Neural crest cell (in vitro differentiated cells): ENCODE results near the gene TRAPPC4. TPM values are rescaled to one million over a fixed set of nuclear protein-coding genes. Genes with fewer than 3 reads are reported as not detected.
"Not testable (repeated sequence)": the region's sequence is repeated elsewhere in the genome, so short reads cannot be mapped to it uniquely, and the experiment has no call there.

Experiments used
- DNase-seq: peaks from one replicate; pipeline ENCODE4 v3.0.0; 2021; ENCODE audit warnings: low read depth, mixed read lengths, low spot score
- H3K27ac Mint-ChIP-seq: one replicate; pipeline ENCODE4 v1.8.0; 2021; ENCODE audit warnings: mild to moderate bottlenecking, mixed read lengths; ENCODE audit not compliant: unreplicated experiment
- H3K27me3 Mint-ChIP-seq: 2 replicates; pipeline ENCODE4 v1.8.0; 2021; ENCODE audit warnings: low read depth, mild to moderate bottlenecking, mixed read lengths
- H3K36me3 Mint-ChIP-seq: 2 replicates; pipeline ENCODE4 v1.8.0; 2021; ENCODE audit warnings: low read depth, mild to moderate bottlenecking, mixed read lengths
- H3K4me1 Mint-ChIP-seq: 2 replicates; pipeline ENCODE4 v1.8.0; 2021; ENCODE audit warnings: mixed read lengths
- H3K4me3 Mint-ChIP-seq: one replicate; pipeline ENCODE4 v1.8.0; 2021; ENCODE audit warnings: mild to moderate bottlenecking, mixed read lengths
- H3K9me3 Mint-ChIP-seq: 2 replicates; pipeline ENCODE4 v1.8.0; 2021; ENCODE audit warnings: mixed read lengths
- total RNA-seq: library from RNA; stranded (reverse); gene quantifications from 2 replicates; pipeline ENCODE4 v1.2.1, GENCODE V29; 2021
- TF ChIP-seq, protein P1 (sequence below): fragments of 200-600 bp; sonication (generic); conservative IDR thresholded peaks from 2 replicates; pipeline ENCODE4 v1.5.0; 2021; ENCODE audit warnings: antibody characterized with exemption, mild to moderate bottlenecking

Gene TRAPPC4
- total RNA-seq, 1 donor from 2014 or later: 88.1 TPM

DNA sequence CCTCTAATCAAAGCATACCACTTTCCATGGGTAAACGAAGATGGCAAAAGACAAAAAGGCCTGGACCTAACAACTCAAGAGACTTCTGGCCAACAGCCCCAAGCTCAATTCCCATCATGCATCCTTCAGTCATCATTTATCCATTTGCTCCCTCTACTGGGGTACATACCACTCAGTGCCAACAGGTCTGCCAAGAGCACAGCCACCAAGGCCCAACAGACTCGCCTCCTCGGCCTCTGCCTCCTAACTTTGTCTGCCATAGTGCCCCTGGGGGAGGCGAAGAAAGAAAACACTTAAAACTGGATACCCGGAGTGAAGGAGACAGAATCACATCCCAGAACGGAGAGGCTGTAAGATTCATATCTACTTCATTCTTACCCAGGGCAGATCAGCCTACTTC, 37.3 kb downstream of the TRAPPC4 start:
- Mint-ChIP-seq H3K27me3 (no peaks in the 10 kb centered on the region), H3K36me3 (peaks cover 15% of the 10 kb centered on the region), H3K27ac (peak overlapping the region; percentile 83), H3K4me1 (peaks cover 26% of the 10 kb centered on the region), H3K4me3 (peak overlapping the region; percentile 90), H3K9me3 (no peaks in the 10 kb centered on the region)
- DNase-seq: no peak
- TF ChIP-seq, protein P1, sequence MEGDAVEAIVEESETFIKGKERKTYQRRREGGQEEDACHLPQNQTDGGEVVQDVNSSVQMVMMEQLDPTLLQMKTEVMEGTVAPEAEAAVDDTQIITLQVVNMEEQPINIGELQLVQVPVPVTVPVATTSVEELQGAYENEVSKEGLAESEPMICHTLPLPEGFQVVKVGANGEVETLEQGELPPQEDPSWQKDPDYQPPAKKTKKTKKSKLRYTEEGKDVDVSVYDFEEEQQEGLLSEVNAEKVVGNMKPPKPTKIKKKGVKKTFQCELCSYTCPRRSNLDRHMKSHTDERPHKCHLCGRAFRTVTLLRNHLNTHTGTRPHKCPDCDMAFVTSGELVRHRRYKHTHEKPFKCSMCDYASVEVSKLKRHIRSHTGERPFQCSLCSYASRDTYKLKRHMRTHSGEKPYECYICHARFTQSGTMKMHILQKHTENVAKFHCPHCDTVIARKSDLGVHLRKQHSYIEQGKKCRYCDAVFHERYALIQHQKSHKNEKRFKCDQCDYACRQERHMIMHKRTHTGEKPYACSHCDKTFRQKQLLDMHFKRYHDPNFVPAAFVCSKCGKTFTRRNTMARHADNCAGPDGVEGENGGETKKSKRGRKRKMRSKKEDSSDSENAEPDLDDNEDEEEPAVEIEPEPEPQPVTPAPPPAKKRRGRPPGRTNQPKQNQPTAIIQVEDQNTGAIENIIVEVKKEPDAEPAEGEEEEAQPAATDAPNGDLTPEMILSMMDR: no peak

DNA sequence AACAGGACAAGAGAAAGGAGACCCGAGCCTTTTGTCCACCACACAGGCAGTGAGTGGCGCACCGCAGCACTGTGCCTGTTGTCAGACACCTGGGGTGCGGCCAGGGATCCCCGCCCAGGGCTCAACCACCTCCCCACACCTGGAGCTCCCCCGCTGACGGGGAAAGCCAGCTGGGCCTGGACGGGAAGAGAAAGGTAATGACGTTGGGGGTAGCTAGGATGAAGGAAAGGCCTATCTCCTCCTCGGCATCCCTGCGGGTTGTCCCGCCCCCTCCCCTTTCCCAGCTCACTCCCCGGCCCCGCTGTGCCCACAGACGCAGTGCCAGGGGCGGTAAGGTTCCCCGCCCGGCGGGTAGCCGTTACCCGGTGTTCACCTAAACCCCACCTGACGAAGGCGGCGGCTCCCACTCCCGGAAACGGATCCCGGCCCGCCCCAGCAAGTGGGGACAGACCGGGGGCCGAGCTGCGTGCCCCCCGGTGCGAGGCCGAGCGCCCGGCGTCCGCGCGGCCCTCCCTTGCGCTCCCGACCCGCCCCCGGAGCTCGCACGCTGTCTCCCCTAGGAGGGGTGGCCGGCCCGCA, 37.9 kb downstream of the TRAPPC4 start:
- H3K36me3 Mint-ChIP-seq: peaks cover 15% of the 10 kb centered on the region
- H3K27me3 Mint-ChIP-seq: no peaks in the 10 kb centered on the region
- peak overlapping the region; percentile 98 for H3K27ac Mint-ChIP-seq
- TF ChIP-seq, protein P1: no peak
- DNase-seq: peak; percentile 22
- H3K9me3 Mint-ChIP-seq: no peaks in the 10 kb centered on the region
- H3K4me3 Mint-ChIP-seq: peak overlapping the region; percentile 93
- H3K4me1 Mint-ChIP-seq: peaks cover 26% of the 10 kb centered on the region

DNA sequence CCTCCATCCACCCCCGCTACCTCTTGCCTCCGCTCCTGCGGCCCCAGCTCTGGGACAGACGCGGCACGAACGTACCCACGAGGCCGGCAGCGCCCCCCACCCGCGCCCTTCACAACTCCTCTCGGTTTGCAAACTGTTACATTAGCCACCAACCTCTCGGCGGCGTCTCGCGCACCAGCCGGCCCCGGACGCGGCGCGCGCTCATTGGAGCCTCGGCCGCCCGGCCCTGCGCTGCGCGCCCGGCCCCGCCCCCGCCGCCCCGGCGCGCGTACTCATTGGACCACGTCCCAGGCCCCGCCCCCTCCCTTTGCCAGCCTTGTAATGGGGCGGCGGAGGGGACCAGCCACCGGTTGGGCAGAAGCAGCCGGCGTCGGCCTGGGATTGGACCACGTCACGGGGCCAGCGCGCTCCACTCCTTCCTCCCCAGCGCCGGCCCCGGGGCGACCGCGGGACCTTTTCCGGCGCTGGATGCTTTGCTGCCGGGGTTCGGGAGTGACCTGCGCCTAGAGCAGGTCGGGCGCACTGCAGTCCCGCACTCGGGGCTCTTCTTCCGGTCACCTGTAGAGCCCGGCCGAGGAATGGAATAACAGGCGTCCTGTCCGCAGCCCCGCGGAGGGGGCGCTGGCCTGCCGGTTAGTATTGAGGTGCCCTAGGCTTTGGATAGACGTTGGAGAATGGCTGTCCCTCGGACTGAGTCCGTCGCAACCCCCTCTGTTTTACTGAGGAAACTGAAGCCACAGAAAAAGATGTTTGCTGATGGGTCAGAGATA, 38.6 kb downstream of the TRAPPC4 start, which contains the start of gene HYOU1:
Gene HYOU1 (minus strand): TSS at position 206 of the 770 bp plus-strand sequence. CDS start 1,045 bp downstream, outside the sequence.
- Mint-ChIP-seq H3K36me3 (peaks cover 13% of the 10 kb centered on the region), H3K9me3 (no peaks in the 10 kb centered on the region)

DNA sequence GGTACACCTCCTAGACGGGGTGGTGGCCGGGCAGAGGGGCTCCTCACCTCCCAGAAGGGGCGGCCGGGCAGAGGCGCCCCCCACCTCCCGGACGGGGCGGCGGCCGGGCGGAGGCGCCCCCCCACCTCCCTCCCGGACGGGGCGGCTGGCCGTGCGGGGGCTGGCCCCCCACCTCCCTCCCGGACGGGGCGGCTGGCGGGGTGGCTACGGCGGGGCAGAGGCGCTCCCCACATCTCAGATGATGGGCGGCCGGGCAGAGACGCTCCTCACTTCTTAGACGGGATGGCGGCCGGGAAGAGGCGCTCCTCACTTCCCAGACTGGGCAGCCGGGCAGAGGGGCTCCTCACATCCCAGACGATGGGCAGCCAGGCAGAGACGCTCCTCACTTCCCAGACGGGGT, 40.6 kb downstream of the TRAPPC4 start:
- DNase-seq, H3K36me3 Mint-ChIP-seq, H3K27me3 Mint-ChIP-seq, H3K27ac Mint-ChIP-seq, H3K9me3 Mint-ChIP-seq: not testable (repeated sequence)
- H3K4me3 Mint-ChIP-seq: peak overlapping the region; percentile 51
- peaks cover 26% of the 10 kb centered on the region for H3K4me1 Mint-ChIP-seq

More for the DNA sequence above, 38.6 kb downstream of the TRAPPC4 start, which contains the start of gene HYOU1:
- Mint-ChIP-seq H3K4me3 (peak within 1 kb of the TSS; percentile 93), H3K4me1 (peaks cover 26% of the 10 kb centered on the region), H3K27ac (peak within 1 kb of the TSS; percentile 98), H3K27me3 (no peaks in the 10 kb centered on the region)
- TF ChIP-seq, protein P1: peak; percentile 46
- DNase-seq: peak; percentile 98

DNA sequence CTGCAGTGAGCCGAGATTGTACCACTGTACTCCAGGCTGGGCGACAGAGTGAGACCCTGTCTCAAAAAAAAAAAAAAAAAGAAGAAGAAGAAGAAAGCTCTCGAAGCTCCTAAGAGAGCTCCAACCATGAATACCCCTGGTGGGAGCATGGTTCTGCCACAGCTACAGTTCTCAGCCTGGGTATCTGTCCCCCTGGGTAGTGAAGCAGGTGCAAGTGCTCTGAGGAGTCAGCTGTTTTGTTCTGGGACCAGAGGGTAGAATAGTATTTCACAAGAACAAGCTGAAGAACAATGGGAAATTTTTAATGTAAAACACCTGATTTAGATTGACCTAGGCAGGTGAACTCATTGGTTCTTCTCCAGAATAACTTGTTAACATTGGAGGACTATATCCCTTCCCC, 42.7 kb downstream of the TRAPPC4 start:
- Mint-ChIP-seq H3K27me3 (no peaks in the 10 kb centered on the region), H3K36me3 (no peaks in the 10 kb centered on the region), H3K4me3 (peak overlapping the region; percentile 4), H3K27ac (no peak overlapping the region), H3K9me3 (no peaks in the 10 kb centered on the region), H3K4me1 (peaks cover 19% of the 10 kb centered on the region)
- TF ChIP-seq, protein P1: no peak
- no peak for DNase-seq

DNA sequence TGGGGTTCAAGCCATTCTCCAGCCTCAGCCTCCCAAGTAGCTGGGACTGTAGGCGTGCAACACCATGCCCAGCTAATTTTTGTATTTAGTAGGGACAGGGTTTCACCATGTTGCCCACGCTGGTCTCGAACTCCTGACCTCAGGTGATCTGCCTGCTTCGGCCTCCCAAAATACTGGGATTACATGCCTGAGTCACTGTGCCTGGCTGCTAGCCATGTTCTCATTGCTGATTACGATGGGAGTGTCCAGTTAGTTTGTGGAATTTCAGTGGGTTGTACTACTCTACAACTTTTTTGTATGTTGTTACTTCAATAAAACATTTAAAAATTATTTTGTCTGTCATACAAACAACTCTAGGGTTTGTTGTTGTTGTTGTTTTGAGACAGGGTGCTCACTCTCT, 44.2 kb downstream of the TRAPPC4 start:
- no peak overlapping the region for H3K27ac Mint-ChIP-seq
- peaks cover 25% of the 10 kb centered on the region for H3K4me1 Mint-ChIP-seq
- no peaks in the 10 kb centered on the region for H3K9me3 Mint-ChIP-seq
- H3K36me3 Mint-ChIP-seq: no peaks in the 10 kb centered on the region
- TF ChIP-seq, protein P1: no peak
- no peak overlapping the region for H3K4me3 Mint-ChIP-seq
- DNase-seq: no peak
- H3K27me3 Mint-ChIP-seq: no peaks in the 10 kb centered on the region
